Fibroblast of mammary gland (primary cell): ENCODE results near the gene GLI3.

Source experiments
- DNase-seq: peaks from one replicate; pipeline ENCODE4 v3.0.0-alpha.2; 2010; ENCODE audit warnings: low read depth
- H3K4me3 ChIP-seq: 2 replicates; pipeline ENCODE4 v1.5.1; 2011; ENCODE audit warnings: low read depth, mild to moderate bottlenecking, low read length, moderate library complexity; ENCODE audit not compliant: control insufficient read depth
- CTCF ChIP-seq: conservative IDR thresholded peaks from 2 replicates; pipeline ENCODE4 v1.5.1; 2011; ENCODE audit warnings: low read depth, low read length, inconsistent platforms; ENCODE audit not compliant: control insufficient read depth, insufficient read depth

GLI3 gene

GRCh38 chr7:41984888-41985287 lies 252.1 kb downstream of the GLI3 start:
- no peak overlapping the region for H3K4me3 ChIP-seq
- TF ChIP-seq CTCF: no peak
- DNase-seq: peak; percentile 66

GRCh38 chr7:41981046-41982040 lies 255.7 kb downstream of the GLI3 start:
- DNase-seq: no peak
- no peak overlapping the region for H3K4me3 ChIP-seq
- no peak for TF ChIP-seq CTCF

- DNase-seq: peak; percentile 63
- H3K4me3 ChIP-seq: no peak overlapping the region
- peak; percentile 74 for TF ChIP-seq CTCF
These were observed 257.1 kb downstream of the GLI3 start for GRCh38 chr7:41979834-41980307.

- no peak for DNase-seq
These were observed 258.2 kb downstream of the GLI3 start for GRCh38 chr7:41978858-41979257.

GRCh38 chr7:41977661-41978060 lies 259.3 kb downstream of the GLI3 start:
- no peak overlapping the region for H3K4me3 ChIP-seq
- DNase-seq: no peak
- TF ChIP-seq CTCF: no peak

More at GRCh38 chr7:41978858-41979257, 258.2 kb downstream of the GLI3 start:
- no peak overlapping the region for H3K4me3 ChIP-seq
- no peak for TF ChIP-seq CTCF

- TF ChIP-seq CTCF: peak; percentile 85
- DNase-seq: peak; percentile 78
- no peak overlapping the region for H3K4me3 ChIP-seq
These were observed 259.8 kb downstream of the GLI3 start for GRCh38 chr7:41977151-41977651.
